Measurements from ENCODE around the gene CAPZA2.
"Not testable (repeated sequence)": the region's sequence is repeated elsewhere in the genome, so short reads cannot be mapped to it uniquely, and the experiment has no call there.

Gene CAPZA2

DNA sequence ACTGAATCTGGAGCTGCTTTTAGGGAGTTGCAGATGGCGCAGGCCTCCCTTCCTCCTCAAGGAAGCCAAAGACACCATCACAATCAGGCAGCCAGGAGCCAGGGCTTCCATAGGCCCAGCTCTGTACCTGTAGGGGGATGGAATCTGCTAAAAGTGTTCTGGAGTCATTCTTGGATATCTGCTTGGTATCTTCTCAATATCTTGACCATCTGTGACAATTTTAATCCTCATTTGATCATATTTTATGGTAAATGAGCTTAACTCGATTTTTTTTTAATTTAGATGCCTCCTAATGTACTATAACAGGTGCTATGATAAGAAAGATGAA lies 94.1 kb downstream of the CAPZA2 start:
- H3K36me3 ChIP-seq (ENCODE audit: control insufficient read depth, insufficient read depth, low read length): no peaks in the 10 kb centered on the region
- H3K27ac ChIP-seq (ENCODE audit: insufficient read depth, low read length, poor library complexity, severe bottlenecking): no peak overlapping the region
- no peak overlapping the region for H3K4me3 ChIP-seq (ENCODE audit: insufficient read depth, low read depth, low read length, poor library complexity, severe bottlenecking)
- H3K9me3 ChIP-seq (ENCODE audit: control insufficient read depth, low read length): no peaks in the 10 kb centered on the region
- DNase-seq: no peak
- peaks cover 7% of the 10 kb centered on the region for H3K4me1 ChIP-seq (ENCODE audit: control insufficient read depth, insufficient read depth, low read length, poor library complexity, severe bottlenecking)
- H3K27me3 ChIP-seq (replicated peaks; ENCODE audit: control insufficient read depth, insufficient read depth, low read length, poor library complexity, severe bottlenecking): no peaks in the 10 kb centered on the region

DNA sequence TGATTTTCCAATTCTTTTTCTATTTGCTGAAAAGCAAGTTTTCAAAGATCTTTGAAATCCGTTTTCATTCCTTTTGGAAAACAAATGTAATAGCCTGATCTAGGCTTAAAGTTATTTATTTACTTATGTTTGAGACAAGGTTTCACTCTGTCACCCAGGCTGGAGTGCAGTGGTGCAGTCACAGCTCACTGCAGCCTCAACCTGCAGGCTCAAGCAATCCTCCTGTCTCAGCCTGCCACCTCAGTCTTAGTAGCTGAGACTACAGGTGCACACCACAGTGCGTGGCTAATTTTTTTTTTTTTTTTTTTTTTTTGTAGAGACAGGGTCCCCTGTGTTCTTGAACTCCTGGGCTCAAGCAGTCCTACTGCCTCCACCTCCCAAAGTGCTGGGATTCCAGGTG lies 95.5 kb downstream of the CAPZA2 start:
- DNase-seq: no peak
- peaks cover 7% of the 10 kb centered on the region for H3K4me1 ChIP-seq (ENCODE audit: control insufficient read depth, insufficient read depth, low read length, poor library complexity, severe bottlenecking)
- H3K27me3 ChIP-seq (replicated peaks; ENCODE audit: control insufficient read depth, insufficient read depth, low read length, poor library complexity, severe bottlenecking): no peaks in the 10 kb centered on the region
- no peak overlapping the region for H3K4me3 ChIP-seq (ENCODE audit: insufficient read depth, low read depth, low read length, poor library complexity, severe bottlenecking)
- no peak overlapping the region for H3K27ac ChIP-seq (ENCODE audit: insufficient read depth, low read length, poor library complexity, severe bottlenecking)
- no peaks in the 10 kb centered on the region for H3K36me3 ChIP-seq (ENCODE audit: control insufficient read depth, insufficient read depth, low read length)
- H3K9me3 ChIP-seq (ENCODE audit: control insufficient read depth, low read length): no peaks in the 10 kb centered on the region

DNA sequence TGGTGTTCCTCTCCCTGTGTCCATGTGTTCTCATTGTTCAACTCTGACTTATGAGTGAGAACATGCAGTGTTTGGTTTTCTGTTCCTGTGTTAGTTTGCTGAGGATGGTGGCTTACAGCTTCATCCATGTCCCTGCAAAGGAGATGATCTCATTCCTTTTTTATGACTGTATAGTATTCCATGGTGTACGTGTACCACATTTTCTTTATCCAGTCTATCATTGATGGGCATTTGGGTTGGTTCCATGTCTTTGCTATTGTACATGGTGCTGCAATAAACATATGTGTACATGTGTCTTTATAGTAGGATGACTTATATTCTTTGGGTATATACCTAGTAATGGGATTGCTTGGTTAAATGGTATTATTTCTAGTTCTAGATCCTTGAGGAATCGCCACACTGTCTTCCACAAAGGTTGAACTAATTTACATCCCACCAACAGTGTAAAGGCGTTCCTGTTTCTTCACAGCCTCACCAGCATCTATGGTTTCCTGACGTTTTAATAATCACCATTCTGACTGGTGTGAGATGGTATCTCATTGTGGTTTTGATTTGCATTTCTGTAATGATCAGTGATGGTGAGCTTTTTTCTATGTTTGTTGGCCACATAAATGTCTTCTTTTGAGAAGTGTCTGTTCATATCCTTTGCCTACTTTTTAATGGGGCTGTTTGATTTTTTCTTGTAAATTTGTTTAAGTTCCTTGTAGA lies 99.7 kb downstream of the CAPZA2 start:
- not testable (repeated sequence) for H3K4me1 ChIP-seq (ENCODE audit: control insufficient read depth, insufficient read depth, low read length, poor library complexity, severe bottlenecking); H3K27ac ChIP-seq (ENCODE audit: insufficient read depth, low read length, poor library complexity, severe bottlenecking); DNase-seq; H3K9me3 ChIP-seq (ENCODE audit: control insufficient read depth, low read length); H3K27me3 ChIP-seq (replicated peaks; ENCODE audit: control insufficient read depth, insufficient read depth, low read length, poor library complexity, severe bottlenecking); H3K4me3 ChIP-seq (ENCODE audit: insufficient read depth, low read depth, low read length, poor library complexity, severe bottlenecking); H3K36me3 ChIP-seq (ENCODE audit: control insufficient read depth, insufficient read depth, low read length)

DNA sequence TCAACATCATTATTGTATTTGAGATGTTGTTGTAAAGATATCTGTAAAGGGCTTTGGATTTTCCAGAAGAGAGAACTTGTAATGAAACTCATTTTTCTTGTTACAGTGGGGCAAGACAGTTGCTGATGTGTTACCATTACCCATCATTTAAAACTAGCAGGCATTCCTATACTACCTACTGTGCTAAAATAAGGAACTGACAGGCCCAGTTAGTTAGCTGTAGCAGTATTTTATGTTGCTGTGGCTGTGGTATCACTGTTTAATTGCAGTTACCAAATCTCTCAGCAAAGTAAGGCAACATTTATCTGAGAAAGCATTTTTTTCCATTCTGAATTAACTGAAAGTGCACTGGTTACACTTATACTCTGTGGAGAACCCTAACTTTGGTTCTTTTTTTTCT lies 100.8 kb downstream of the CAPZA2 start:
- Histone ChIP-seq H3K9me3 (ENCODE audit: control insufficient read depth, low read length) (no peaks in the 10 kb centered on the region), H3K27me3 (replicated peaks; ENCODE audit: control insufficient read depth, insufficient read depth, low read length, poor library complexity, severe bottlenecking) (no peaks in the 10 kb centered on the region), H3K36me3 (ENCODE audit: control insufficient read depth, insufficient read depth, low read length) (no peaks in the 10 kb centered on the region), H3K27ac (ENCODE audit: insufficient read depth, low read length, poor library complexity, severe bottlenecking) (no peak overlapping the region), H3K4me3 (ENCODE audit: insufficient read depth, low read depth, low read length, poor library complexity, severe bottlenecking) (no peak overlapping the region), H3K4me1 (ENCODE audit: control insufficient read depth, insufficient read depth, low read length, poor library complexity, severe bottlenecking) (no peaks in the 10 kb centered on the region)
- DNase-seq: no peak

DNA sequence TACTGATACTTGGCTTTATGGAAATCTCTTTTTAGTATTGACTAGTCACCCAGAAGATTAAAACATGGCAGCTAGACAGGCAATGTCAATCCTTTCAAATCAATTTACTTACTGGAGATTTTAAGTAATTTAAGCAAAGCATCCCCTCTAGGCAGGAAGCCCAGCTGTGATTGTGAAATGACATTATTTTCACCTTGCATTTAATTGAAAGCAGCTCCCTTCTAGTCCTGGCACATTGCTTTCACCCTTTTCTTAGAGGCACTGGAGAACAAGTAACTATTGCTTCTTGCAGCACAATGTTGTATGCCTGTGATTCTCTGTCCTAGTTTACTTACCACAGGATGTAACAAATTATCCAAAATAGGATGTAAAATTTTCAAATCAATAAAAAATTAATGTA lies 104.2 kb downstream of the CAPZA2 start:
- Histone ChIP-seq H3K9me3 (ENCODE audit: control insufficient read depth, low read length) (no peaks in the 10 kb centered on the region), H3K36me3 (ENCODE audit: control insufficient read depth, insufficient read depth, low read length) (no peaks in the 10 kb centered on the region), H3K4me3 (ENCODE audit: insufficient read depth, low read depth, low read length, poor library complexity, severe bottlenecking) (no peak overlapping the region), H3K27me3 (replicated peaks; ENCODE audit: control insufficient read depth, insufficient read depth, low read length, poor library complexity, severe bottlenecking) (no peaks in the 10 kb centered on the region), H3K4me1 (ENCODE audit: control insufficient read depth, insufficient read depth, low read length, poor library complexity, severe bottlenecking) (no peaks in the 10 kb centered on the region), H3K27ac (ENCODE audit: insufficient read depth, low read length, poor library complexity, severe bottlenecking) (no peak overlapping the region)
- DNase-seq: no peak

DNA sequence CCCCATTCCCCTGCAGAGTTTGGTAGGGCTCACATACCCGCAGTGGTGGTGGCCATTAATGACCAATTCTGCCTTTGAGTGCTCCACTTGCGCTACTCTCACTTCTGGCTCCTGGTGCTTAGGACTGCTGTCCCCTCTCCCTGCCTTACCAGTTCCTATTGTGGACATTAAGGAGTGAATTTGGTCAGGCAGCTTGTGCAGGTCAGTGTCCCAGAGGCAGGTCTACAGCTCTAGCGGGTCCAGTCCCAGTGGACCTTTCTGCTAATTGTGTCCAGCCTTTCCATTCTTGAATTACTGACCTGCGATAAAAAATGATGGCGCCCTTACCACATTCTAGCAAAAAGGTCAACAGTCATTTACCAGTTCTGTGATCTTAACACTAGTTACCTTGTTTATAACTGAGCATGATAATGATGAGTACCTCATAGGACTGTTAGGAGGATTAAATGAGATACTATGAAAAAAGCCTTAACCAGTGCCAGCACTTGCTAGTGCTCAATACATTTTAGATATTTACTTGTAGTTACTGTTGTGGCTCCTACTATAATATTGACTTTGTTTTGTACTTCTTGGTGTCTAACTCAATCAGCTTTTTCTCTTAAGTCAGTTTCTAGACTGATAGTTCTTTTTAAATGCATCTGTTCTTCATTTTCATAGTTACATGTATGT lies 105.0 kb downstream of the CAPZA2 start:
- no peaks in the 10 kb centered on the region for H3K4me1 ChIP-seq (ENCODE audit: control insufficient read depth, insufficient read depth, low read length, poor library complexity, severe bottlenecking)
- H3K9me3 ChIP-seq (ENCODE audit: control insufficient read depth, low read length): no peaks in the 10 kb centered on the region
- no peaks in the 10 kb centered on the region for H3K27me3 ChIP-seq (replicated peaks; ENCODE audit: control insufficient read depth, insufficient read depth, low read length, poor library complexity, severe bottlenecking)
- H3K36me3 ChIP-seq (ENCODE audit: control insufficient read depth, insufficient read depth, low read length): no peaks in the 10 kb centered on the region
- H3K4me3 ChIP-seq (ENCODE audit: insufficient read depth, low read depth, low read length, poor library complexity, severe bottlenecking): no peak overlapping the region
- DNase-seq: no peak
- no peak overlapping the region for H3K27ac ChIP-seq (ENCODE audit: insufficient read depth, low read length, poor library complexity, severe bottlenecking)

DNA sequence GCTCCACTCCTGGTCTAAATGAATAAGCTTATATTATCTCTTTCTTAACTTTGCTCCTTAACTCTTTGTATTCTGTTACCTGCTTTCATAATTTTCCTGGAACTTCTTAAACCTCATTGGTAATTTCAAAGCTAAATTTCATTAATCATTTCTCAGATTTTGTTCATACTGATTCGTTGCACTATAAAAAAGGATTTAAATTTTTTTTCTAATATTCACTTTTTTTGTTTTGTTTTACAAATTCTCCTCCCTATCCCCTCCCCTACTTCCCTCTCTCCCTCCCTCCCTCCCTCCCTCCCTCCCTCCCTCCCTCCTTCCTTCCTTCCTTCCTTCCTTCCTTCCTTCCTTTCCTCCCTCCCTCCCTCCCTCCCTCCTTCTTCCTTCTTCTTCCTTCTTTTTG lies 105.6 kb downstream of the CAPZA2 start:
- DNase-seq: no peak
- Histone ChIP-seq H3K9me3 (ENCODE audit: control insufficient read depth, low read length) (no peaks in the 10 kb centered on the region), H3K27ac (ENCODE audit: insufficient read depth, low read length, poor library complexity, severe bottlenecking) (no peak overlapping the region), H3K36me3 (ENCODE audit: control insufficient read depth, insufficient read depth, low read length) (no peaks in the 10 kb centered on the region), H3K4me3 (ENCODE audit: insufficient read depth, low read depth, low read length, poor library complexity, severe bottlenecking) (no peak overlapping the region), H3K4me1 (ENCODE audit: control insufficient read depth, insufficient read depth, low read length, poor library complexity, severe bottlenecking) (no peaks in the 10 kb centered on the region), H3K27me3 (replicated peaks; ENCODE audit: control insufficient read depth, insufficient read depth, low read length, poor library complexity, severe bottlenecking) (no peaks in the 10 kb centered on the region)

DNA sequence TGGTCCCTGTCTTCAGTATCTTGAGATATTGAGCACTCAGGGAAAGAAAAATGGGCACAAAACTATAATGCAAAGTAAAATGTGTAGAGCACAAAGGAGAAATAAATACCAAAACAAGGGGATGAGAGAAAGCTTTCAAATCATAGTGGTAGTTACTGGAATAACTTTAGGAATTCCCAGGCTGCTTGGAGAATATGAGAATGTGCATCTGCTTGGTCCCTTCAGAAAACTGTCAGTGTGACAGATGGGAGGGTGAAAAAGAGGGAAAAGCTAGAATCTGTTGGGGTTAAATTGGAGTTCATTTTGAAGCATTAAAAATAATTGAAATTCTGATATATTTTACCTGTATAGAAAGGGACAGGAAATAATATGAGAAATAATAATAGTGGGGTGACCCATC lies 106.2 kb downstream of the CAPZA2 start:
- H3K4me3 ChIP-seq (ENCODE audit: insufficient read depth, low read depth, low read length, poor library complexity, severe bottlenecking): no peak overlapping the region
- H3K27ac ChIP-seq (ENCODE audit: insufficient read depth, low read length, poor library complexity, severe bottlenecking): no peak overlapping the region
- H3K36me3 ChIP-seq (ENCODE audit: control insufficient read depth, insufficient read depth, low read length): no peaks in the 10 kb centered on the region
- H3K9me3 ChIP-seq (ENCODE audit: control insufficient read depth, low read length): no peaks in the 10 kb centered on the region
- H3K27me3 ChIP-seq (replicated peaks; ENCODE audit: control insufficient read depth, insufficient read depth, low read length, poor library complexity, severe bottlenecking): no peaks in the 10 kb centered on the region
- DNase-seq: no peak
- H3K4me1 ChIP-seq (ENCODE audit: control insufficient read depth, insufficient read depth, low read length, poor library complexity, severe bottlenecking): no peaks in the 10 kb centered on the region

DNA sequence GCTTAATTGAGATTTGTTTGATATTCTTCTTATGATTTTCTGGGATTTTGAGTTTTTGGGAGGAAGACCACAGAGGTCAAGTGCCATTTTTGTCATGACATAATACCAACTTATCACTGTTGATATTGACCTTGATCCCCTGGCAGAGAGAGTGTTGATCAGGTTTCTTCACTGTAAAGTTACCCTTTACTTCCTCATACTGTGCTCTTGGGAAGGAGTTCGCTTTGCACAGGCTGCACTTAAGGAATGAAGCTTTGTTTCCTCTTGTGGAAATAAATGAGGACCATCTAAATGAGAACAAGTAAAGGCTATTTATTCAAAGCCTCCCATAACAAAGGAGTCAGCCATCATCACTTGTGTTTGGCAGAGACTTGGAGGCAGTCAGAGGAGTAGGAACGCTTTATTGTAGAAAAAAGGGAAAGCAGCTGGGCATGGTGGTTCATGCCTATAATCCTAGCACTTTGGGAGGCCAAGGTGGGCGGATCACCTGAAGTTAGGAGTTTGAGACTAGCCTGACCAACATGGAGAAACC lies 107.0 kb downstream of the CAPZA2 start:
- DNase-seq: no peak
- no peaks in the 10 kb centered on the region for H3K36me3 ChIP-seq (ENCODE audit: control insufficient read depth, insufficient read depth, low read length)
- H3K4me1 ChIP-seq (ENCODE audit: control insufficient read depth, insufficient read depth, low read length, poor library complexity, severe bottlenecking): no peaks in the 10 kb centered on the region
- H3K4me3 ChIP-seq (ENCODE audit: insufficient read depth, low read depth, low read length, poor library complexity, severe bottlenecking): no peak overlapping the region
- no peaks in the 10 kb centered on the region for H3K27me3 ChIP-seq (replicated peaks; ENCODE audit: control insufficient read depth, insufficient read depth, low read length, poor library complexity, severe bottlenecking)
- H3K27ac ChIP-seq (ENCODE audit: insufficient read depth, low read length, poor library complexity, severe bottlenecking): no peak overlapping the region
- no peaks in the 10 kb centered on the region for H3K9me3 ChIP-seq (ENCODE audit: control insufficient read depth, low read length)

DNA sequence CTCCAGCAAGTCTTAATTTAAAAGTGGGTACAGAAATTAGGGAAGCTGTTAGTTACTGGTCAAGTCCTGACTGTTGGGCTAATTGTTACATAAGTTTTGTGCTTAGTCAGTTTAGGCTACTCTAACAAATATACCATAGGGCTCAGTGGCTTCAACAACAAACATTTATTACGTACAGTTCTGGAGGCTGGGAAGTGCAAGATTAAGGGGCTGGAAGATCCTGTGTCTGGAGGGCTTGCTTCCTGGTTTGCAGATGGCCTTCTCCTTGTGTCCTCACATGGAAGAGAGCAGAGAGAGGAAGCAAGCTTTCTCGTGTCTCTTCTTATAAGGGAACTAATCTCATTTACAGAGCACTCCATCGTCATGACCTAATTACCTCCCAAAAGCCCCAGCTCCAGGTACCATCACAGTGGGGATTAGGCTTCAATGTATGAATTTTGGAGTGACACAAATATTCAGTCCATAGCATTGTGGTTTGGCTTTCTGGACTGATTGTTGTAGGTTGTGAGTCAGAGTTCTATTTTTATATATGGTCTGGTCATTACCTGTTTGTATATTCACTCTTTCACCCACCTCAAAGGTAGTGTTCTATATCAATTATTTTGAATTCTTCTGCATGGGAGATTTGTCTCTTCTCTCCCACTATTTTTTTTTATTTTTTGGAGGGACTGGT lies 108.0 kb downstream of the CAPZA2 start:
- Histone ChIP-seq H3K27ac (ENCODE audit: insufficient read depth, low read length, poor library complexity, severe bottlenecking) (no peak overlapping the region), H3K36me3 (ENCODE audit: control insufficient read depth, insufficient read depth, low read length) (no peaks in the 10 kb centered on the region), H3K4me1 (ENCODE audit: control insufficient read depth, insufficient read depth, low read length, poor library complexity, severe bottlenecking) (no peaks in the 10 kb centered on the region), H3K27me3 (replicated peaks; ENCODE audit: control insufficient read depth, insufficient read depth, low read length, poor library complexity, severe bottlenecking) (no peaks in the 10 kb centered on the region), H3K9me3 (ENCODE audit: control insufficient read depth, low read length) (no peaks in the 10 kb centered on the region), H3K4me3 (ENCODE audit: insufficient read depth, low read depth, low read length, poor library complexity, severe bottlenecking) (no peak overlapping the region)
- DNase-seq: no peak
